Renal cortex interstitium (tissue), 11 donors: ENCODE measurements around the gene CREB5. TPM values are rescaled to one million over a fixed set of nuclear protein-coding genes. Genes with fewer than 3 reads are reported as not detected.

Experiments used
- DNase-seq, 11 donors: peaks; one replicate each; pipeline ENCODE4 v3.0.0-alpha.2; 2013; ENCODE audit warnings: low read depth in 9 of 11, low spot score in 4 of 11; ENCODE audit errors: extremely low read depth in 1 of 11
- polyA plus RNA-seq, 3 donors: library from polyadenylated mRNA; unstranded; fragments of 120-200 nt; gene quantifications; one replicate each; pipeline ENCODE4 v1.2.1, GENCODE V29; 2013; ENCODE audit not compliant: insufficient read length in 3 of 3

Gene CREB5
- polyA plus RNA-seq, 3 donors: 10.3 to 15.8 (median 11.9) TPM

DNA sequence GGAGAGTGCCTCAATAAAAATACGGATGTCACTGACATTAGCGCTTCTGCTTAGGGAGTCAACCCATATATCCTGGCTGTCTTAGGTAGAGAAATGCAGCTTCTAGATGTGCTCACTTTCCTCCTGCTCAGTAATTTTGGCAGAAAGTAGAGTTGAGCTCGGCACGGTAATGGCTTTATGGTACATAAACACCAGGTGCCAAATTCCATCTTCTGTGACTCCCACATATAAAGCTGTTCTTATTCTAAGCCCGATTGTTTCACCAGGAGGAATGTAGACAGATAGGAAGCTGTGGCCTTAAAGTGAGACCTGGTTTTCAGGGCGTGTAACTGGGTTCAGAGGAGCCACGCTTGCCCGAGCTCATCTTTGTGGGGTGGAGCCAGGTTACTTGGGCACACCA lies 143.7 kb downstream of the CREB5 start:
- peak in 1 of 11 donors; percentile 55 for DNase-seq

GRCh38 chr7:28556671-28557070 lies 144.4 kb downstream of the CREB5 start:
- no peak for DNase-seq

DNA sequence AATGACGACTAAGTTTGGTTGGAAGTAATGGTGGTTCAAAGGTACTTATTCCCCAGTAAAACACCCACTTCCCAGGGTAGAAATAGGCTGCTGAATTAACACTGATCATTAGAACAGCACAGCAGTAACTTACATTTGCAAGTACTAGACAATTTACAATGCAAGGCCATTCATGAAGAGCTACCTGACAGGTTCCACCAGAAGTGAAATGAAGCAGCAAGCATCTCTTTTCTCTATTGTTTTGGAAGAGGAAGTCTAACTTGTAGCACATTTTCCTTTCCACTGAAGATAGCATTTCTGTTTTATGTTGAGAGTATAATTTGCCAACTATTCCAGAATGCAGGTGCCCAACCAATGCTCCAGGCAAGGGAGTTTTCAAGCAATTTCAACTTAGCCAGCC lies 145.9 kb downstream of the CREB5 start:
- no peak for DNase-seq

DNA sequence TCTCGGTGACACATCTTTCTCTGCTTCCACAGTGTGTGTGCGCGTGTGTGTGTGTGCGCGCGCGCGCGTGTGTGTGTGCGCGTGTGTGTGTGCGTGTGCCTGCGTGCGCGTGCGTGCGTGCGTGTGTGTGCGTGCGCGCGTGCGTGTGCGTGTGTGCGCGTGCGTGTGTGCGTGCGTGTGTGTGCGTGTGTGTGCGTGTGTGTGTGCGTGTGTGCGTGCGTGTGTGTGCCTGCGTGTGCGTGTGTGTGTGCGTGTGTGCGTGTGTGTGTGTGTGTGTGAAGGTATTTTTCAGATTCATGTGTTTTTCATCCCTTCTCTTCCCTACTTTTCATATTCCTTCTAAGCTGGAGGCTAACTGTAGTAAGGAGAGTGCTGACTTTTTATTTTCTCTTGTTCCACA lies 148.4 kb downstream of the CREB5 start:
- no peak for DNase-seq

GRCh38 chr7:28564033-28564432 lies 151.7 kb downstream of the CREB5 start:
- no peak for DNase-seq

GRCh38 chr7:28564755-28565374 lies 152.5 kb downstream of the CREB5 start:
- DNase-seq: no peak

- DNase-seq: no peak
Measured at GRCh38 chr7:28565980-28566379, 153.7 kb downstream of the CREB5 start.

DNA sequence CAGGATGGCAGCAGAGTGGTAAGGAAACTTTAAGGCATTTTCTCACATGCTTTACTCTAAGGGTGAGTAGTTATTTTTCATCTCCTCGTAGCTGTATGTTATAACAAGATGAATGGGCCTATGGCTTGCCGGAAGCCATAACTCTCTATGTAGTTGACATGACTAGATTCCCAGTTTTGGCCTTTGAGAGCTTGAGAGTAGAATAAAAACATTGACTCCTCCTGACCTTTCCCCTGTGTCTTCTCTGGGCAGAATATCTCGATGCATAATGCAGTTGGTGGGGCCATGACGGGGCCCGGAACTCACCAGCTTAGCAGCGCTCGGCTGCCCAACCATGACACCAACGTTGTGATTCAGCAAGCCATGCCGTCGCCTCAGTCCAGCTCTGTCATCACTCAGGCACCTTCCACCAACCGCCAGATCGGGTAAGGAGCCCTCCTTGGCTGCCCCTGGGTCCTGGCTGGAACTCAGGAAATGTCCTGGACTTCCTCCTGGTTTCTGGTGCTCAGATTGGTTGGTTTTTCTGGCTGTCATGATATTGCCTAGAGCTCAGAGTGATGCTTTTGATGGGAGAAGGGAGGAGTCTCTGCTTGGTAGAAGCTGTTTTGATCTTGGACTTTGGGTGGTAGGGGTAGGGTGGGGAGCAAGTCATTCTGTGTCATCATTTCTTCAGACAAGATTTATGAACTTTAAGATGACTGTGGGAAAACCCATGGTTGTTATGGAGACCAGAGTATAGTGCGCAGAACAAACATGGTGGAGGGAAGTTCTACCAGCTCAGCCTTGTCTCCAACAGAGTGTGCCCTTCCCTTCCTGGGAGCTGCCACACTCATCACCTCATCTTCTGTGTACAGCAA lies 158.0 kb downstream of the CREB5 start:
- DNase-seq: no peak

DNA sequence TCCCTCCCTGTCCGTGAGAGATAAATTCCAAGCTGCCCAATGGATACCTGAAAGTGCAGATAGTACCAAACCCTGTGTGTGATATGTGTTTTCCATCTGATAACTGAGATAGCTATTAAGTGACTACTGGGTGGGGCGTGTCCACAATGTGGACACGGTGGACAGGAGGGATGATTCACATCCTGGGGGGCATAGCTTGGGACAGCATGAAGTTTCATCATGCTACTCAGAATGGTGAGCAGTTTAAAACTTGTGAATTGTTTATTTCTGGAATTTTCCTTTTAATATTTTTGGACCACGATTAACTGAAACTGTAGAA lies 158.6 kb downstream of the CREB5 start:
- DNase-seq: no peak

DNA sequence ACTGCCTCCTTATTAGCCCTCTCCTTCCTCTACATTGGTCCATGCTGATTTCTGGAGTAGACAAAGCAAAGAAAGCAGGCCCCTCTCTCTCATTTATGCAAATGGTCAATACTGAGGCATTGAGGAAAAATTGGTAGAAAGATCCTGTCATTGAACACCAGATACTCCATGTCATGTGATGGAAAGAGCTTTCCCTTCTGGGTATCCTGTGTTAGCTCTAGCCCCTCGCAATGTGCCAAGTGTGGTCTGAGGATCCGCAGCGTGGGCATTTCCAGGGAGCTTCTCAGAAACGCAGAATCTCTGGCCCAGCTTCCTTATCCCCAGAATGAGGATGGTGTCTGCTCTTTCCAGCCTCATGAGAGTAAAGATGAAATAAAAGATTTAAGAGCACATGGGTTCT lies 159.1 kb downstream of the CREB5 start:
- no peak for DNase-seq

DNA sequence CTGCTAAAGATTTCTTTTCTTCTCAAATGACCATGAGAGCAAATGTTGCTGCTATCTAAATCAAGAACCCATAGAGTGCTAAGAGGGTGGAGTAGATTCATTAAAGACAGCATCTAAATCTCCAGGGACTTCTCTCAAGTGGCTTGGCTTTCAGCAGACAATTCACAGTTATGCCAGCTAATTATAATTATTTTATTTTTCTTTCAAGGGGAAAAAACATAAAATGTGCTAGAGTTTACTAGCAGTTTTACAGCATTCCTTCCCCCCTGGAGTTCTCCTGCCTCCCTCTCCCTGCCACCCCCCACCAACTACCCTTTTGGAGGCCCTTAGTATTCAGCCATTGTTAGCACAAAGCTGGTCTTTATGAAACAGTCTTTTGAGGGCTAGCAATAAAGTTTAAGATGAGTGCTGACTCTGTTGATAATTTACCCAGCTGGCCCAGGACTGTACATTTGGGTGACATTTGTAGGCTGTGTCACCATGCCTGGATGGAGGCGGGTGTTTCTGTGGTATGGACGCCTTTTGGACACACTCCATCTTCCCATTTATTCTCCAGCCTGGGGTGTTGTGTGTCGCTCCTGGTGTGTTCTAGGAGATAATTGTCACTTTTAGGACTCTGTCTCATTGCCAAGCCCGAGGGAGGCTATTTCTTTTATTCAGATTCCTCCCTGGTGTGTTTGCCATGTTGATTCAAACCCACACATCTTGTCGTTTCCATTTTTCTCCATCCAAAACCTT lies 160.2 kb downstream of the CREB5 start:
- DNase-seq: no peak

DNA sequence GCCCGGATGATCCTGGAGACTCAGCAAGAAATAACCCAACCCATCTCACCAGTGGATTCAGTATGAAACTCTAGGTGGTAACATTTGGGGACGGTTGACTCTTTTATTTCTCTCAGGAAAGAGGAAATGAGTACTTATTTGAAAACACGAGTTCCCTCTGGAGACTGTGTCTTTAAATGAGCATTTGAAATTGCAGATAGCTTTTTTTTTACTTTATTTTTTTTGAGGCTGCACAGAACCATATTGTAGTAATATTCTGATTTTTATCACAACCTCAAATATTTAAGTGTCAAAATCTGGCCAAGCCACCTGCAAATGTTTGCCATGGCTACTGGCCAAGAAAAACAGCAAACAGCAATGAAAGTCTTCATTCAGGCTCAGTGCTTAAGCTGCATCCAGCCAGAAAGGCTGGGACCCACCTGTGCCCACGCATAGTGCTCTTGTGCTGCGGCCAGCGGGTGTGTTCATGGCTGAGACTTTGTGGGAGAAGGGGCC lies 160.8 kb downstream of the CREB5 start:
- DNase-seq: no peak

DNA sequence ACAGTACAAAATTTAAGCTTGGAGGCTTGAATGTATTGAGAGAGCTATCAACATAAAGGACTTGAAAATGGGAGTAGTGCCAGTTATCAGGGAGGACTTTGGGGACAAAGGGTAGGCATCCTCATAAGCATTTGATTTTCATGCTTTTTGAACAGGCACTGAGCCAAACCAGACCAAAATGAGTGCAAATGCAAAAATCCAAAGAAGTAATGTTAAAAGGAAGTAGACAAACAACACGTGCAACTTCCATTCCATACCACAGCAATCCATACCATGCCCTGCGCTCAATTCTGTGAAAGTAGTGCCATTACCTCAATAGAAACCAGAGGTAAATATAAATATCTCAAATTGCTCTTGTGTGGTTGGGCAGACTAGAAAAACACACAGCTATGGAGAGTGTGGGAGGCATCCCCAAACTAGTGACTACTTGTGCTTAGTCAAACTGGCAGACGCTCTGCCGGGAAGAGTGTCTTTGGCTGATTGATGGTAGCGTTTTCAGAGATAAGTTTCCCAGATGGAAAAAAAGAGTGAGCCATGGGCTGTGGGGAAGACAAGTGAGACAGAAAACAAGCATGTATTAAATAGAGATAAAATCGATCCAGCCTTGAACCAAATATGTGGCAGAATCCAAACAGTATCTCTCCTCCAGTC lies 161.5 kb downstream of the CREB5 start:
- no peak for DNase-seq

DNA sequence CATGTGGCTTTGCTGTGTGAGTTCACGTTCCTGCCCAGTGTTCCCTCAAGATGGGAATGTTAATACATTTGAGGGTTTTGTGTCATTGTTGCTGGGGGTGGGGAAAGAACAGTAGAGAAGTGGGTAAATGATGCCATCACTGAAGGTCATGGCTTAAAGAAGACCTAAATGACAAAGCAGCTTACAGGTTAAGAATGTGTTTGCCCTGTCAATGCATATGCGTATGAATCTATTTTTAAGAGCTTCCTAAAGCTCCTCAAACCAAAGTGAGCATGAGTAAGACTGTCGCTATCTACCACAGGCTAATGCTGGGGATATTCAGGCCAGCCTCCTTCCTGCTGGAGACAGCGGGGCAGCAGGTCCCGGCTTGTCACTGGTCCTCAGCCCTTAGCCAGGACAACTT lies 162.9 kb downstream of the CREB5 start:
- DNase-seq: no peak

- no peak for DNase-seq
Measured at GRCh38 chr7:28576656-28577055, 164.3 kb downstream of the CREB5 start.

GRCh38 chr7:28579571-28579970 lies 167.3 kb downstream of the CREB5 start:
- no peak for DNase-seq

GRCh38 chr7:28580665-28581064 lies 168.3 kb downstream of the CREB5 start:
- no peak for DNase-seq

DNA sequence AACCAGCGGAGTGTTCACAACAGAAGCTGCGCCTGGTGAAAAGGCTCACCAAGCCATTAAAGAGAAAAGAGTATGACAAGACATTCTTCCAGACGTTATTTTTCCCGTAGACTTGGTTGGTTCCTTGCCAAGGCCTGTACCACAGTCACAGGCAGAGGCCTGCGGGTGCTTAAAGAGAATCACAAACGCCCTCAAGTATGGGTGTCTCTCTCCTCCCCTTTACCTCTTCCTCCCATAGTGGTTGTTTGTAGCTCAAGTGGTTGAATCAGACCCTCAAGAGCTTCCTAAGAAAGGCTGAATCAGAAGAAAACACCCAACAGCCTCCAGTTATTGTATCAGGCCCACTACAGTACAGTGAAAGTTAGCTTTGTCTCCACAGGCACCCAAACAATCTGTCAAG lies 169.0 kb downstream of the CREB5 start:
- no peak for DNase-seq

DNA sequence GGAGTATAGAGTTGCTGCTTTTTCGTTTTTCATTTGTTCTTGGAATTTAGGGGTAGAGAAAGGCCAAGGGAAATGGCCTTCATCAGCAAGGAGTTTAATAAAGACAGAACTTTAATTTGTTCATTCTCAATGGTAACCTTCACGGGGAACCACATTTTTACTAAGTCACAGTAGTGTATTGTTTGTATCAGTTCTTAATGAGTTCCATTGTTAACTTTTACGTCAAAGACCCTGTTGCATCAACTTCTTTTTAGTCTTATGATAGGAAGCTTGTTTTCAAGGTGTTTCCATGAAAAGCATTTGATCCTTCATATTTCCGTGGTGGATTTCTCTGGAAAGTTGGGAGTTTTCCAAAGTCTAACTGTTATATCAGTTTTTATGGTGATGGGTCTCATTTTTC lies 169.9 kb downstream of the CREB5 start:
- DNase-seq: no peak

GRCh38 chr7:28584235-28584634 lies 171.9 kb downstream of the CREB5 start:
- DNase-seq: no peak
